HG02840 (cell line): Measurements from ENCODE around the gene PRAMEF14.
"Not testable (repeated sequence)": the region's sequence is repeated elsewhere in the genome, so short reads cannot be mapped to it uniquely, and the experiment has no call there.

Source experiments
- ATAC-seq: cut with Tn5 transposase; IDR thresholded peaks from one replicate; pipeline ENCODE4 v1.9.1; 2021; ENCODE audit warnings: mild to moderate bottlenecking, moderate library complexity, moderate number of reproducible peaks; ENCODE audit not compliant: unreplicated experiment, low FRiP score

PRAMEF14 gene

DNA sequence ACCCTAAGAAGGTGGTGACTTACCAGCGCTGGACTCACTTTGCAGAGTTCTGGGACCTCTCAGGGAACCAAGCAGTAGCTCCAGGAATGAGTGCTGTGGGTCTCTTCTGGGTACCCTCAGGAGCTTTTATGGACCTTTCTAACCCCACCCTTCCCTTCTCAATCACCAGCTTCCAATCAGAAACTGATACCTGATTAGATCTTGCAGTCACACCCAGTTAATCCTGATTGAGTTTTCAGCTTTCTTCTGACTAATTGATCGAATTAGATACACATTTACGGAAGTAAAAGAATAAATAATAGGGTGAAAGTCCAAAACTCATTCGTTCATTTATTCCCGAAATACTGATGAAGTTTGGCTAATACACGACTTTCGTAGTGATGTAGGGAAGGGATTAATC, at the start of gene PRAMEF14:
TSS of gene PRAMEF14 (minus strand) at position 101 of the 400 bp plus-strand sequence. CDS start 1,820 bp downstream, outside the sequence.
- ATAC-seq = not testable (repeated sequence)

- ATAC-seq = not testable (repeated sequence)
Measured at GRCh38 chr1:13395311-13395710, 48.4 kb upstream of the PRAMEF14 start.

- not testable (repeated sequence) for ATAC-seq
Measured at GRCh38 chr1:13394761-13395160, 47.8 kb upstream of the PRAMEF14 start.

GRCh38 chr1:13393004-13393403, 46.1 kb upstream of the PRAMEF14 start:
- not testable (repeated sequence) for ATAC-seq

GRCh38 chr1:13389332-13389731, 42.4 kb upstream of the PRAMEF14 start, which contains the start of gene PRAMEF17:
Gene PRAMEF17 (plus strand): TSS chr1:13389632. CDS start chr1:13389658, 26 bp downstream.
- ATAC-seq = not testable (repeated sequence)

DNA sequence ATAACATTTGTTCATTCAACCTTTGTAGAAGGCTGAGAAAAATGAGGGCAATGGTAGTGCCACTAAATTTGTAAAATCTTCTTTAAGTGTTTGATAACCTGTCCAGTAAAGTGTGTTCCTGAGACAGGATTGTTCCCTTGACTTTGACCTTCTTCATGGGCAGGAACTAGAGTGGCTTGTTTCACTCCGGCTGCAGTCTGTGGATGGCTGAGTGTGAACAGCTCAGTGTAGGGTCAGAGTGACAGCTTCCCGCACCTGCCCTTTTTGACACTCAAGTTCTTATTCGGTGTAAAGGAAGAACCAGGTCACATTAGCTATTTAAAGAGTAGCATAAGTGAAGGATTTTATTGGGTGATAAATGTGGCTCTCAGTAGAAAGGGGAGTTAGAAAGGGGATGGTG, 33.4 kb upstream of the PRAMEF14 start:
- not testable (repeated sequence) for ATAC-seq

DNA sequence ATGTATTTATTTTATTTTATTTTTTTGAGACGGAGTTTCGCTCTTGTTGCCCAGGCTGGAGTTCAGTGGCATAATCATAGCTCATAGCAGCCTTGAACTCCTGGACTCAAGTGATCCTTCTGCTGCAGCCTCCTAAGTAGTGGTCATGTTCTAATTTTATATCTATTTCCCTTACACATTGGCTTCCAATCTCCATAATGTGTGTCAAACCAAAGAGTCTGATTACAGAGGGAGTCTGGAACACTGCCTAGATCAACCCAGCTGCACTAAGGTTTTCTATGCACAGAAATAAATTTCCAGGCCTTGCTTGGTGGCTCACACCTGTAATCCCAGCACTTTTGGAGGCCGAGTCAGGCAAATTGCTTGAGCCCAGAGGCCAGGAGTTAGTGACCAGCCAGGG, 32.0 kb upstream of the PRAMEF14 start:
- ATAC-seq = not testable (repeated sequence)

DNA sequence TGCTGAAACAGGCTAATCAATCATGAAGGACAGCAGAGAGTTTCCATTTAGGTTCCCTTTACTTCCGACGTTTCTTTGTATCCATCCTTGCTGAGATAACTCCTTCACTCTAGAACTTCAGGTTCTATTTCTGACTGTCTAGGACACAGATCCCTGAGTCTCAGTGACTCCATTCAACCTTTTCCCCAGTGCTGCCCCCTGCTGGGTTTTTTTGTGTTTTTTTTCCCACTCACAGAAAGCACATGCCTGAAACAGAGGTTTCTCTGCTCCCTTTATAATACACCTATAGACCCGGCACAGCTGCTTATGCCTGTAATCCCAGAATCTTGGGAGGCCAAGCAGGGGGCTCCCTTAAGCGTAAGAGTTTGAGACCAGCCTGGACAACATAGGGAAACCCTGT, 21.6 kb upstream of the PRAMEF14 start:
- not testable (repeated sequence) for ATAC-seq

GRCh38 chr1:13366536-13366935, 19.6 kb upstream of the PRAMEF14 start:
- not testable (repeated sequence) for ATAC-seq

GRCh38 chr1:13364928-13365327, 18.0 kb upstream of the PRAMEF14 start:
- not testable (repeated sequence) for ATAC-seq

GRCh38 chr1:13362364-13362763, 15.4 kb upstream of the PRAMEF14 start:
- ATAC-seq = not testable (repeated sequence)

- not testable (repeated sequence) for ATAC-seq
Measured at GRCh38 chr1:13356774-13357173, 9.8 kb upstream of the PRAMEF14 start.

DNA sequence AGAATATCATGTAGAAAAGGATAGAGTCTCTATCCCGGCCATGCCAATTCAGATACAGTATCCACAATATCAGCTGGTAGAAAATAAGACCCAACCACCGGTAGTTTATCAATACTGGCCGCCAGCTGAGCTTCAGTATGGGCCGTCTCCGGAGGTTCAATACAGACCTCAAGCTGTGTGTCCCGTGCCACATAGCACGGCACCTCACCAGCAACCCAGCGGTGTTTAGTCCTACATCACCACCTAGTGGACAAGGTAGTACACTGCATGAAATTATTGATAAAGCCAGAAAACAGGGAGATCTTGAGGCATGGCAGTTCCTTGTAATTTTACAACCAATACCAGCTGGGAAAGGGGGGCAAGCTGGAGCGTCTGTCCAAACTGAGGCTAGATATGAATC, 7.5 kb upstream of the PRAMEF14 start:
- not testable (repeated sequence) for ATAC-seq

DNA sequence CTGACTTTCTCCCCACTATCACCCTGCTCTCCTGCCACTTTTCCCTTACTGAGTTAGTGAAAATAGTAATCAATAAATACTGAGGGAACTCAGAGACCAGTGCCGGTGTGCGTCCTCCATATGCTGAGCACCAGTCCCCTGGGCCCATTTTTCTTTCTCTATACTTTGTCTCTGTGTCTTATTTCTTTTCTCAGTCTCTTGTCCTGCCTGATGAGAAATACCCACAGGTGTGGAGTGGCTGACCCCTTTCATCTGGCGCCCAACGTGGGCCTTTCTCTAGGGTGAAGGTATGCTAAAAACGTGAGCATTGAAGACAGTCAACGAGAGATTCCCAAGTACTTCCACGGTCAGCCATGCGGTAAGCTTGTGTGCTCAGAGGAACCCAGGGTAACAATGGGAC, 6.5 kb upstream of the PRAMEF14 start:
- ATAC-seq = not testable (repeated sequence)

DNA sequence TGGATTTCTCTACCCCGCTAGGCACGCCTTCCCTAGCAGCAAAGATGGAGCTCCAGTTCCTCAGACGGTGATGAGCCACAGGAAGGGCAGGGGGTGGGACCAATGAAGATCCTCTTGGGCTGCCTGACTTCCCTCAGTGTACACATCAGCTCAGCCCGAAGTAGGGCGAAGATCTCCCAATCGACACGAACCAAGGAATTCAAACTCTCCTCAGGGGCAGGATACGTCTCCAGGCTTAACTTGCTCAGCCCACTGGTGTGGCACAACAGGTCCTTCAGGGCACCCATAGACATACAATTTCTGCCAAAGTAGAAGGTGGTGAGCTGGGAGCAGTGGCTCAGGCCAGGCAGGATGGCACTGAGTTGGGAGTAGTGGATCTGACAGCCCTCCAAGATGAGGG, 4.4 kb downstream of the PRAMEF14 start:
- ATAC-seq = not testable (repeated sequence)

DNA sequence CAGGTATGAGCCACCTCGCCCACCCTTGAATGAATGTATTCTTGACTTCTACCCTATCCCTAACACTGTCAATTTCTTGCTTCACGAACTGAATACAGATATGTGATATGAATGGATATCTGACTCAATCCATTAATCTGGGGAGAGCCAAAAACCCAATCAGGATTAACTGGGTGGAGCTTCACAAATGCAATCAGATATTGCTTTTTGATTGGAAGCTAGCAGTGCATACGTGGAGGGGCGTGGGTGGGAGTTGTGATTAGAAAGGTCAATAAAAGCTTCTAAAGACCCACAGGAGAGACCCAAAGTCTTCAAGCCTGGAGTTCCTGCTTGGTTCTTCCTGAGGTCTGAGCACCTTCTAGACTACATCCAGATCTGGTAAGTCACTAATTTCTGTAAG, 31.7 kb downstream of the PRAMEF14 start, which contains the start of gene PRAMEF15:
TSS of gene PRAMEF15 (plus strand) at position 301 of the 400 bp plus-strand sequence. CDS start 2,827 bp downstream, outside the sequence.
- not testable (repeated sequence) for ATAC-seq

DNA sequence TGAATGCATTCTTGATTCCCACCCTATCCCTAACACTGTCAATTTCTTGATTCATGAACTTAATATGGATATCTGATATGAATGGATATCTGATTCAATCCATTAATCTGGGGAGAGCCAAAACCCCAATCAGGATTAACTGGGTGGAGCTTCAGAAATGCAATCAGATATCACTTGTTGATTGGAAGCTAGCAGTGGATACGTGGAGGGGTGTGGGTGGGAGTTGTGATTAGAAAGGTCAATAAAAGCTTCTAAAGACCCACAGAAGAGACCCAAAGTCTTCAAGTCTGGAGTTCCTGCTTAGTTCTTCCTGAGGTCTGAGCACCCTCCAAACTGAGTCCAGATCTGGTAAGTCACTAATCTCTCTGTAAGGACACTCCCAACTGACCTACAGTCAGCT, 43.7 kb downstream of the PRAMEF14 start, which contains the start of gene PRAMEF33:
TSS of gene PRAMEF33 (plus strand) at position 301 of the 400 bp plus-strand sequence. CDS start 2,416 bp downstream, outside the sequence.
- not testable (repeated sequence) for ATAC-seq

GRCh38 chr1:13302197-13302596, 44.7 kb downstream of the PRAMEF14 start:
- ATAC-seq = not testable (repeated sequence)

GRCh38 chr1:13298699-13299098, 48.2 kb downstream of the PRAMEF14 start:
- not testable (repeated sequence) for ATAC-seq

- not testable (repeated sequence) for ATAC-seq
Measured at GRCh38 chr1:13297216-13297931, 49.6 kb downstream of the PRAMEF14 start.
